PC-9 (cell line): Measurements from ENCODE around the gene KLHL35.

Experiments
- EZH2 ChIP-seq: fragments of 200-600 bp; sonication (generic); IDR thresholded peaks from 2 replicates; pipeline ENCODE4 v1.8.0; 2017; ENCODE audit warnings: antibody characterized with exemption, low read depth
- TF ChIP-seq, protein P1 (sequence below): fragments of 200-600 bp; sonication (generic); conservative IDR thresholded peaks from 2 replicates; pipeline ENCODE4 v1.6.1; 2017; ENCODE audit warnings: mixed run types, antibody characterized with exemption, mild to moderate bottlenecking, moderate library complexity

DNA sequence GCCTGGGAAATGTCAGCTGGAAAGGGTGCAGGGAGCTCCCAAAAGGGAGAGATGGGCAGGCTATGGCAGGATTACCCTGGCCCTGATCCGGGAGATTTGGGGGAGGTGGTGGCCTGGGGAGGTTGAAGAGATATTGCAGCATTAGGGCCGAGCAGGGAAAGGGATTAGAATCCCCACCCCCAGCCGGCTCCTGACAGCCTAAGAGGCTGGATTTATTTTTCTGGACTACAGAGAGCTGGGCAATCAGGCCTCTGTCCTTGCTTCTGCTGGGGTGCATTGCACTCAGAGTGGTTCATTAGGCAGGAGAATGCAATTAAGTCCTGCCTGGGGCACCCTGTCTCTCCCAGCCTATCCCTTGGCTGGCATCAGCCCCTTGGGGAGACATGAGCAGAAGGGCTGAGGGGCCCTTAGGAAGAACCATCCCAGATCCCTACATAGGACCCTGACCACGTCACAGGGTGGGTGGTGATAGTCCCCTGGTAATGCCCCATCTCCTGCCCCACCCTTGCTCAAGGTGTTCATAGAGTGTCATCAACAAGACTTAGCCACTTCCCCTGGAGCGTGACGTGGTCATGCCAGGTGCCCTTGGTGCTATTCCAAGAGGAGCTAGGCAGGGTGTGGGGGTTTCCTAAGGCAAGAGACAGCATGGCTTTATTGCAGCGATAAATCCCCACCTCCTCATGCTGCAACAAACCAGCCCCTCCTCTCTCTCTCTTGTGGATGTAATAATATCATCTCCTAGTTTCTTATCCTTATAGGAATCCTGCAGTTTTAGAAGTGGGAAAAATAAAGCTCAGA, 38.4 kb upstream of the KLHL35 start:
- TF ChIP-seq, protein P1, sequence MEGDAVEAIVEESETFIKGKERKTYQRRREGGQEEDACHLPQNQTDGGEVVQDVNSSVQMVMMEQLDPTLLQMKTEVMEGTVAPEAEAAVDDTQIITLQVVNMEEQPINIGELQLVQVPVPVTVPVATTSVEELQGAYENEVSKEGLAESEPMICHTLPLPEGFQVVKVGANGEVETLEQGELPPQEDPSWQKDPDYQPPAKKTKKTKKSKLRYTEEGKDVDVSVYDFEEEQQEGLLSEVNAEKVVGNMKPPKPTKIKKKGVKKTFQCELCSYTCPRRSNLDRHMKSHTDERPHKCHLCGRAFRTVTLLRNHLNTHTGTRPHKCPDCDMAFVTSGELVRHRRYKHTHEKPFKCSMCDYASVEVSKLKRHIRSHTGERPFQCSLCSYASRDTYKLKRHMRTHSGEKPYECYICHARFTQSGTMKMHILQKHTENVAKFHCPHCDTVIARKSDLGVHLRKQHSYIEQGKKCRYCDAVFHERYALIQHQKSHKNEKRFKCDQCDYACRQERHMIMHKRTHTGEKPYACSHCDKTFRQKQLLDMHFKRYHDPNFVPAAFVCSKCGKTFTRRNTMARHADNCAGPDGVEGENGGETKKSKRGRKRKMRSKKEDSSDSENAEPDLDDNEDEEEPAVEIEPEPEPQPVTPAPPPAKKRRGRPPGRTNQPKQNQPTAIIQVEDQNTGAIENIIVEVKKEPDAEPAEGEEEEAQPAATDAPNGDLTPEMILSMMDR = no peak
- no peak for TF ChIP-seq EZH2
